DMS153 treated with DMSO at 0.1 percent for 48 hours (cell line): ENCODE data around the gene ENPP6.
"Not testable (repeated sequence)": the region's sequence is repeated elsewhere in the genome, so short reads cannot be mapped to it uniquely, and the experiment has no call there.

Experiments used
- DNase-seq: peaks from one replicate; lab custom pipeline; 2025; ENCODE audit not compliant: unreplicated experiment; lab: John Stamatoyannopoulos, UW

ENPP6 gene

DNA sequence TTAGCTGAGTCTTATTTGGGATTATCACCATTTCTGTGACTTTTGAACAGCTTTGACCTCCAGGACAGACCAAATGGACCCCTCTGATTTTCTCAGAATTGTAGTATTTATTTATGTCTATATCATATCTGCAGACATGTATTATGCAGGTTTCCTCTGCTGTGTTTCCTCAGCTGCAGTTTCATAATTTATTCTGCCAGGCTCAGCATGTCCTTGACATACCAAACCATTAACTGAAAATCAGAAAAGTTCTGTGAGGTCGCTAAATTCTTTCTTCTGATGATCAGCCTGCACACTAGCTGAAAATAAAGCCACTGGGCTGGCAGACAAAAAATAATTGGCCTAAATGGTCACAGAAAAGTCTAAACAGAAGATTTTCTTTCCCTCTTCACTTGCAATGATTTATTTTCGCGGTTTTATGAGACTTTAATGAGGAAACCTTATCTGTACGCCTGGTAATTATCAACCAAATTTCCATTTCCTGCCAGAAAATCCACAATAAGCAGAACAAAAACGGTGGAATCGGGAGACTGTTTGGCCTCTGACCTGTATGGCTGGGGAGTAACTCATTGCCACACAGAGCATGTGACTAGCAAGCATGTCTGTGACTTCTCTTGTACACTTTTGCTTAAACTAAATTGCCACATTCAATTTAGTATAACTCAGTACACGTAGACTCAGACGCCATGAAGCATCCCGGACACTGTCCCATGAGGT is 150.9 kb downstream of the ENPP6 start:
- no peak for DNase-seq

DNA sequence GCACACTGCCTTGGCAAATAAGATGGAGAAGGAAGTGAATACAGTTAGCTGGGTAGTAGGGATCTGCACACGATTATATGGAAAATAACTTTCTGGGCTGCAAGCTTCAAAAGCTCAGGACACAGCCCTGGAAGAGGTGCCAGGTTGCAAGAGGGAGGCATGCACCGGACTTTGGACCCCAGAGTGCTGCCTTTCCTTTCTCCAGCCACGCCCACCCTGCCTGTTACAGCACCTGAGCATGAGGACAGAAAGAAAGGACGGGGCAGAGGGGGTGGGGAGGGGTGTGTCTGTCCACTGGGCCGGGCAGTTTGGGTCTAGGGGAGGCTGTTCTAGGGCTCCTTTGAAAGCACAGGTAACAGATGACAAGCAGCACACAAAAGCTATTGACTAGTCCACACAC is 152.8 kb downstream of the ENPP6 start:
- no peak for DNase-seq

DNA sequence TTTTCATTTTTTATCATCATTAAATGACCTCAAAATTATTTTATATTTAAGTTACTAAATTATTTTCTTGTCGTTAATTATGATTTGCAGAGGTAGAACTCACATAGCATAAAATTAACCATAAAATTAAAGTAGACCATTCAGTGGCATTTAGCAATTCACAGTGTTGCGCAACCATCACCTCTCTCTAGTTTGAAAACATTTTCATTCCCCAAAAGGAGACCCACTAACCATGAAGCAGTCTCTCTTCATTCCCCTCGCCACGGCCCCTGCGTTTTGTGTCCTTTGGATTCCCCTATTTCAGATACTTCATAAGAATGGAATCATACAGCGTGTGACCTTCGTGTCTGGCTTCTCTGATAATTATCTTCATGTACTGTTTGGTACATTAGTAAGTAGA is 154.9 kb downstream of the ENPP6 start:
- DNase-seq, result no peak

- no peak for DNase-seq
Observed at GRCh38 chr4:184061582-184061981, 156.1 kb downstream of the ENPP6 start.

DNA sequence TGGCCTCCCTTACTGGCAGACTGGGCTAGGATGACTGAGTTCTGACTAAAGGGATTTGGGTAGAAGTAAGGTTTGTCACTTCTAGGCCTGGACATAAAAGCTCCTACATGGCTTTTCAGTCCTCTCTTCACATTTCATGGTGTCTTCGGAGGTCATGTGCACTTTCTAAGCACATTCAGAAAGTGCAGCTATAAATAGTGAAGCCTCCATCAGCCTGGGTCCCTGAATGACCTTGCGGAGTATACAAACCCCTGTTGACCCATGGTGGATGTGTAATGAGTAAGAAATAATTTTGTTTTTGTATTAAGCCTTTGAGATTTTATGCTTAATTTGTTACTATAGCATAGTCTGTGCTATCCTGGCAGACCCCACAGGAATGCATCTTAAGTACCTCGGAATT is 158.6 kb downstream of the ENPP6 start:
- no peak for DNase-seq

DNA sequence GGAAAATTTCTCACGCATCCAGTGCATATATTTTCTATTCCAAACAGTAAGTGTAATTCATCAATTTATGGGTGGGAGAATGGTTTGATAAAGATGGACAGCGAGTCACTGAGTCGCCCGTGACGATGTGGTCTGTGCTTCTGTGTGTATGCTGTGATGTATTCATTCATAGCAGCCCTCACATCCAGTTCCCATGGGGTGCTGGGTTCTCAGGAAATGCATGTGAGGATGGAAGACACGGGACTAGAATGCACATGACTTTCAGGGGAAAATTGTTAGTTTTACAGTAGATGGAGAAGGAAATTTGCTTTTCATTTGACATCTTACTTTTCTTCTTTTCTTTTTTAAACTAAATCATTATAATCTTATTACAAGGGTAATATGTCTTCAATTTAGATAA is 159.6 kb downstream of the ENPP6 start:
- no peak for DNase-seq

DNA sequence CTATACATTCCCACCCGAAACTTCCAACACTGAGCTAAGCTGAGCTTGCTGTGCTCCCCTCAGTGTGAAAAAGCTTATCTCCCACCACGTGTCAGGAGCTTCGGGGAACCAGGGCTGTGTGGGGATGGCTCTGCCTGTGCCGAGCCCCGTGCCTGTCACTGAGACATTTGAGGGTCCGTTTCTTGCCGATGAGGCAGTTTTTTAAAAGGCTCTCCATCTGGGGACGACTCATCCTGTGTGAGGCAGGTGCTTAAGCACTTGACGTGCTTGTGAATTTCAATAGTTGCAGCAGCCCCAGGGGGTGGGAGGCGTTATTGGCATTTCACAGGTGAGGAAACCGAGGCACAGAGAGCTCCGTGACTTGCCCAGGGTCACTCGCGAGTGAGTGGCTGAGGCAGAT is 160.8 kb downstream of the ENPP6 start:
- no peak for DNase-seq

- DNase-seq, result no peak
Observed at GRCh38 chr4:184053434-184053833, 164.2 kb downstream of the ENPP6 start.

DNA sequence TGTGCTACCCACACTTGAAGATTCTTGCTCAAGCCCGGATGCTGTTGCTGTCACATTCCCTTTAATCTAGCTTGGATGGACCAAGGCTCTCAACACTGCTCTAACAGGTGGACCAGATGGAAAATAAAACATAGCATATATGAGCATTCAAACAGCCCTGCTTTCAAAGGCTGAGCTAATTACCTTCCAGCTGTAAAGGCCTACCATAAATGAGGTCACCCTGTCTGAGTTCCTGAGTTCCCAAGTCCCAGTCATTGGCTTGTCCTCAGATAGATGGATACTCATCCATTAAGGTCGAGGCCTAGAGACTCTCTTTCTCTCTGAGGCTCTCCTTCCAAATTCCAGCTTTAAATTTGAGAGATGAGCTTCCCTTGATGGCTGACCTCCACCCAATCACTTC is 165.1 kb downstream of the ENPP6 start:
- DNase-seq, result no peak

GRCh38 chr4:184051262-184051661 is 166.4 kb downstream of the ENPP6 start:
- not testable (repeated sequence) for DNase-seq

GRCh38 chr4:184046148-184046547 is 171.5 kb downstream of the ENPP6 start:
- no peak for DNase-seq

- DNase-seq, result no peak
Observed at GRCh38 chr4:184041156-184041555, 176.5 kb downstream of the ENPP6 start.

DNA sequence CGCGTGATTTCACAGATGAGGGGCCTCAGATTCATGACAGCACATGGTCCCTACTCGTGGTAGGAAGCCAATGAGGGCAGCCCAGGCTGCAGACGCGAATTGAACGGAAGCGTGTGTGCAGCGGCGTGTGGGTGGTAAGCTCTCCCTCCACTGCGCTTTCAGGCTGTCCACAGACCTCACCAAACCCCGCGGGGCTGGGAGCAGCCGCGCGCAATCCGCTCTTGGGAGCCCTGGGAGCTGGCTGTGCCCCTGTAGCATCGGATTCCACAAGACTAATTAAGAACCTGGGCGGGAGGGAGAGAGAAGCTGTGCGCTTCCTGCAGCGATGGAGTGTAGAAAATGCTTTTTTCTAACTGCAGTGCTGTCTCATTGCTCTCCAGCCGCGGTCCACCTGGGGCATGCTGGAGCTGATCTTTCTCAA is 177.7 kb downstream of the ENPP6 start:
- no peak for DNase-seq
